Bronchial epithelial cell (primary cell): ENCODE results near the gene FBN1. TPM values are rescaled to one million over a fixed set of nuclear protein-coding genes. Genes with fewer than 3 reads are reported as not detected.
A peak's percentile ranks its signal among the peaks of the same experiment; 100 is the strongest.

Source experiments
- DNase-seq: peaks from one replicate; pipeline ENCODE4 v3.0.0-alpha.2; 2010; ENCODE audit warnings: low read depth
- FAIRE-seq: peaks from 2 replicates; lab custom pipeline; 2011; peaks lifted over from hg19 to GRCh38; lab: Jason Lieb, UNC
- H3K27me3 ChIP-seq: 2 replicates; pipeline ENCODE4 v1.5.1; 2011; ENCODE audit warnings: low read length; ENCODE audit not compliant: control insufficient read depth, insufficient read depth
- H3K36me3 ChIP-seq: 2 replicates; pipeline ENCODE4 v1.5.1; 2011; ENCODE audit warnings: low read length; ENCODE audit not compliant: control insufficient read depth, insufficient read depth
- H3K4me3 ChIP-seq: 2 replicates; pipeline ENCODE4 v1.5.1; 2011; ENCODE audit warnings: mild to moderate bottlenecking, low read depth, low read length, control low read depth
- CTCF ChIP-seq: IDR thresholded peaks from 2 replicates; pipeline ENCODE4 v1.5.1; 2011; ENCODE audit warnings: mild to moderate bottlenecking, moderate library complexity, low read length, control low read depth, inconsistent platforms; ENCODE audit not compliant: insufficient read depth, severe bottlenecking
- total RNA-seq: library from RNA; depleted of rRNA; stranded (reverse); fragments of >200 nt; gene quantifications from 2 replicates; pipeline ENCODE4 v1.2.1, GENCODE V29; 2014

FBN1 gene
- total RNA-seq, 1 donor from 2014 or later = 6.3 TPM

- Histone ChIP-seq H3K4me3 (no peak overlapping the region), H3K36me3 (no peaks in the 10 kb centered on the region), H3K27me3 (no peaks in the 10 kb centered on the region)
- DNase-seq (no peak), FAIRE-seq (no peak)
- no peak for TF ChIP-seq CTCF
Observed at GRCh38 chr15:48579945-48580671, 65.4 kb downstream of the FBN1 start.

DNA sequence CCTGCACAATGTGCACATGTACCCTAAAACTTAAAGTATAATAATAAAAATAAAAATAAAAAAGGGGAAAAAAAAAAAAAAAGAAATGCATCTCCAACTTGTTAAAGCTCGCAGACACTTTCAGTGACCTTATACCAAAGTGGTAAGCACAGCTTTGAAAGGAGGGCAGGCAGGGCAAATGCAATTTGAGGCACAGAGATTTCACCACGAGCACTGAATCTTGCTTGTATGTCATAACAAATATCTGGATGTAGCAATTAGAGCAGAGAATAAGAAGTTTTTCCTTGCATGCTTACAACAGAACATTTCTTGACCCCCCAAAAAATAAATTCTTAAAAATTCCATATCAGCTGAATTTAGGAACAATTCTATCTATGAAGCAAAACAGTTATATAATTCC lies 66.5 kb downstream of the FBN1 start:
- no peak for TF ChIP-seq CTCF
- Histone ChIP-seq H3K36me3 (no peaks in the 10 kb centered on the region), H3K27me3 (no peaks in the 10 kb centered on the region), H3K4me3 (no peak overlapping the region)
- DNase-seq = no peak
- no peak for FAIRE-seq

GRCh38 chr15:48577469-48577868 lies 68.0 kb downstream of the FBN1 start:
- no peak for FAIRE-seq
- no peaks in the 10 kb centered on the region for H3K36me3 ChIP-seq
- no peak overlapping the region for H3K4me3 ChIP-seq
- DNase-seq = peak; percentile 84
- no peak for TF ChIP-seq CTCF
- H3K27me3 ChIP-seq = no peaks in the 10 kb centered on the region

GRCh38 chr15:48574187-48574586 lies 71.3 kb downstream of the FBN1 start:
- TF ChIP-seq CTCF = no peak
- no peaks in the 10 kb centered on the region for H3K27me3 ChIP-seq
- no peak for DNase-seq
- H3K36me3 ChIP-seq = no peaks in the 10 kb centered on the region
- H3K4me3 ChIP-seq = no peak overlapping the region
- FAIRE-seq = no peak

DNA sequence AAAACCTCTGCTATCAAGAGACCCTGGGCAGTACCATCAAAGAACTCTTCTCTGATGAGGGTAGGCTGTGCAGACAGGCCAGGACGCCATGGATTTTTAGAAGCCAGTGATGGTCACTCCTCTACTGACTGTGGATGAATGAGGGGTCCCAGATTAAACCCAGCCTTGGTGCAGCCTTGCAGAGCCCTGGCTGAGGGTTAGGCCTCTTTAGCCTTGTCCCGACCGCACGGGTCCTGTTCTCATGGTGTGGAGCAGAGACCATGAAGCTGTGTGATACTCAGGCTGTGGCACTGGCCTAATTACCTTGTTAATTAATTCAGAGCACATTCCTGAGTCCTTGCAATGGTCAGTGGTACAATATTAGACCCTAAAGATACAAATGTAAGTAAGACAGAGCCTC lies 71.7 kb downstream of the FBN1 start:
- no peak for DNase-seq
- no peak for FAIRE-seq
- Histone ChIP-seq H3K36me3 (no peaks in the 10 kb centered on the region), H3K27me3 (no peaks in the 10 kb centered on the region), H3K4me3 (no peak overlapping the region)
- TF ChIP-seq CTCF = no peak

DNA sequence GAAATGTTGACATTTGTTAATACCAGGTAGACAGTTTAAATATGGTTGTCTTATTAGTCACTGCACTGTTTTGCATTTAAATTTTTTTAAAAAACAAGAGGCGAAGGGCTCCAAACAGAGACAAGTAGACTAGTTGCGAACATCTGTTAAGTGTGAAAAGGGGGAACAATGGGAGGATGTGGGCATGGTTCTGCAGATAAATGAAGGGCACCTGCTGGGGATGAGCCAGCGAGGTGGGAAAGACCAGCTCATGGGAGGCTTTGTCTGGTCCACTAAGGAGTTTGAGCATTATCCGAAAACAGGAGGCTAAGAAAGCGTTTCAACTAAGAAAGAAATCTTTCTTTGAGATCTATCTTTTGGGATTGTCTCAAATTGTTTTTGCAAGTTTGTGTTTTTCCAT lies 72.7 kb downstream of the FBN1 start:
- Histone ChIP-seq H3K36me3 (no peaks in the 10 kb centered on the region), H3K27me3 (no peaks in the 10 kb centered on the region), H3K4me3 (no peak overlapping the region)
- DNase-seq (no peak), FAIRE-seq (no peak)
- TF ChIP-seq CTCF = no peak
